DMS 273 (cell line): ENCODE data around the gene AGBL1.

Experiments
- DNase-seq: peaks from one replicate; lab custom pipeline; 2025; ENCODE audit not compliant: unreplicated experiment; lab: John Stamatoyannopoulos, UW

Gene AGBL1

DNA sequence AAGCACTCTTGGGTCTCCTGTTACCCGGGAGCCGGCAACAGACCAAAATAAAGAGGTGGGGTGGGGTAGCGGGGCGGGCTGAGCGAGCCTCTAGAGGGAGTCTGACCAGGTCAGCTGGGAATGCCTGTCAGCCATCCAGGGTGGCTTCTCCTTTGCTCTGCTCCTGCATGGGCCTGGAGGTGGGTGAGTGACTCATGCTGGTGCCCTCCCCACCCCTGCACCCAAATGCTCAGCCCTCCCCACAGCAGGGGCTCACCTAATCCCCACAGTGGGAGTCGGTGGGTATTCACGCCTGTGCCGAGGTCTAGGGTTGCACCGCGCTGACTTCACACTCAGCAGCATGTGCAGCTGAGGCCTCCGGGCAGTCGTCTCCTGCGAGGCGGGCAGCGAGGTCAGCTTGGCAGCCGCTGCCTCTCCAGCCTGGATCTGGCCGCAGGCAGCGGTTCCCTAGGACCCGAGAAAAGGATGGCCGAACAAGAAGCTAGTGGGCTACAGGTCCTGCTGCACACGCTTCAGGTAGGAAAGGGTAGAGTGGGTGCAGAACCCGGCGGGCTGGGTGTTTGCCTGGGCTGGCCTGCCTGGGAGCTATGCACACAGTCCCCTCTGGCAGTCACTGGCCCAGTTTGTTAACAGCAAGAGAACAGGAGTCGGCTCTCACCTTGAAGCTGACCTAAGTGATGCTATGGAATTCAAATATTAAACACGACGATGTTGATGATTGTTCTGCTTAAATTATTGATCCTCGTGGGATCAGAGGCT is at the start of gene AGBL1:
Gene AGBL1 (plus strand): TSS at position 364 of the 759 bp plus-strand sequence.
- no peak for DNase-seq

DNA sequence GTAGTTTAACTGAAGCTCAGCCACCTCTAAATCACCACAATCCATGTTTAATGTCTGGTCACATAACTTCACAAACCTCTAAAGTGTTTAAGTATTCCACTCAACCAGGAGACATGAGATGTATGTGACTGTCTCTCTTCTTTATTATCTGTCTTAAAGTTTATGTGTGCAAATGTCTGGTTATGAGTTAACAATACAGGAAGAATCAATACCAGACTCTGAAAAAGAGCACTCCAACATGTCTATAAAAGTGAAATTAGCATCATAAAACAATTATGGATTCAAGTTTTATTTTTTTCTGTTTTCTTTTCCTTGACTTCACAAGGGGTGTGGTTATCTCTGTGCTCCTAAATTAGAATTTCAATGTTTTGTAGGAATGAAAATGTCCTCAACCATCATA is 44.8 kb upstream of the AGBL1 start:
- DNase-seq: no peak

DNA sequence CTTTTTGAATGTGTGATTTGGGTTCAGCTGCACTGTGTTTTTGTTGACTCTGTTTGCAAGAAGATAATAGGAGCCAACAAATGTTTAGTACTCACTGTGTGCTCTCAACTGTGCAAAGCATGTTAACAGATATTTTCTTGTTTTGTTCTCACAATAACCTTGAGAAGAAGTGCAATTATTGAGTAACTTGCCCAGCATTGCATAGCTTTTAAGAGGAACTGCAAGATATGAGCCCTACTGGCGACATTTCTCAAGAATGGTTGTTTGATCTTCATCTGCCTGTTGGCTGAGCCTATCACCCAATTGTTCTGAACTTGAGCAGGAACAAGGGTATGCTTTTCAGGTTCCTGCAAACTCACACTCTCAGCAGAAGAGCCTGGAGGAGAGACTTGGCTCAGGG is 43.4 kb upstream of the AGBL1 start:
- DNase-seq: no peak

DNA sequence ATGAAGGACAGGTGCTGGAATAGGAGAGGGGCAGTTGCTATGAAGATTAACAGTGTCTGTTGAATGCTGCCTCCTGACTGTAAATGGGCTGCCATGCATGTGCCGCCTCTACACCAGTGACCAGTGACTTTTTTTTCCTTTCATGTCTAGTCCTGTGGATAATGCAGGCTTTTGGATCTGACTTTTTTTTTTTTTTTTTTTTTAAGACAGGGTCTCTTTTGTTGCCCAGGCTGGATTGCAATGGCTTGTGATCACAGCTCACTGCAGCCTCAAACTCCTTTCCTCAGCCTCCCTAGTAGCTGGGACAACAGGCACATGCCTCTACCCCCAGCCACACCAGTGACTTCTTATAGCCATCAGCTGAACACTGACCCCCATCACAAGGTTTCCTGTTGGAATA is 41.2 kb upstream of the AGBL1 start:
- DNase-seq: no peak

DNA sequence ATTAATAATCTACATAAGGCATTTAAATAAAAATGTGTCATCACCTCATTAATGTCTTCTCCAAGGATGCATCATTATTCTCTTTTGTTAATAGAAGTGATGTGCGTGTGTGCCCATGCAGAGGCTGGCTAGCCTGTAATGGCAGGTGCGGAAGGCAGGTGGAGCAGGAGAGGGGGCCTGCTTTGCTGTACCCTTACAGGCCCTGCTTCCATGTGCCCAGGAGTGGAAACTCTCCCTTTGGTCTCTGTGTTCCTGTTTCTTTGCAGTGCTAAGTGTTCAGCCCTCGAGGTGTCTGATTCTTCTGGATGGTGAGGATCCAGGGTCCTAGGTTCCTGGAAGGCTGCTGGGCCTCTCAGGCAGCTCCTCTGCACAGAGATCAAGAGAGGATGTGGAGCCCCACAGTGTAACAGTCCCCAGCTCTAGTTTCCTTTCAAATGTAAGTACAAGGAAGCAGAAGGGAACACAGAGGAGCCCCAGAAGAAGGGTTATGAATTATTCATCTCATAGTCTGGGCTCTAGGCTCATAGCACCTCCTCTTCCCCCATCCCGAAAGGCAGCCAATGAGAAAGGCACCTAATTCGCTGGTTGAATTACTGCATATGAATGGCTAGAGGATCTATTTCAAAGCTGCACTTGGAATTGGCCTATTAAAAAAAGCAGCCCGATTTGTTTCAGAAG is 39.2 kb upstream of the AGBL1 start:
- peak; percentile 22 for DNase-seq

DNA sequence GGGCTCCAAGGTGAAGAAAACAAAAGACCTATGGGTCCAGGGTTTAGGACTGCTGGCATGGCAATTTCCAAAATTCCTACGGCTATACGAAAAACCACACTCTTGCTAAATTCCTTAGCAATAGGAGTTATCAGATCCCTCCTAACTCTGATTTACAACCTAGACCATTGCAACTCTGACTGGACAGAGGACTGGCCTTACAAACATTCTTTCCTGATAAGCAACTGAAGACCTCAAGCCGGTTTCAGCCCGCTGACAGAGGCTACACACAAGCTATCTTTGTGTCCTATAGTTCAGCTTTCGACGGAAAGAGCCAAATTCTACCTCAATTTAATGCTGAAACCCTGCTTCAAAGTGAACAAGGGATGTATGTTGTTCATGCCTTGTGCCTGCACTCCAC is 38.3 kb upstream of the AGBL1 start:
- DNase-seq: no peak

DNA sequence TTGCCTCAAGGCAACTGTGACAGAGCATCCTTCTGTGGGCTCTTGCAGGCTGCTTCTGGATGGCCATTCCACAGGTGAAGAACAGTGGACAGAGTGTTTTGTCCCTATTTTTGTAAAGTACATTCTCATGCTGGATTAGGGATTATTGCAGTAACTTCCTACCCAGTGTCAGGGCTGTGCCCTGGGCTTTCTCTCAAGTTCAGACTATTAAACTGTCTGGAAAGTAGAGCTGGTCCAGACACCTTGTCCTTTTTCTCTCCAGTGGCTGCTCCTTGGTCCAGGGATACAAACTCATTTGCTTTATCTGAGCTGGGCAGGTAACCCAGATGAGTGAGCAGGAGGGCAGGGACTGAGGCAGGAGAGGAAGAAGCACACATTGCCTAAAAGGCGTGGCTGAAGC is 37.4 kb upstream of the AGBL1 start:
- DNase-seq: no peak

DNA sequence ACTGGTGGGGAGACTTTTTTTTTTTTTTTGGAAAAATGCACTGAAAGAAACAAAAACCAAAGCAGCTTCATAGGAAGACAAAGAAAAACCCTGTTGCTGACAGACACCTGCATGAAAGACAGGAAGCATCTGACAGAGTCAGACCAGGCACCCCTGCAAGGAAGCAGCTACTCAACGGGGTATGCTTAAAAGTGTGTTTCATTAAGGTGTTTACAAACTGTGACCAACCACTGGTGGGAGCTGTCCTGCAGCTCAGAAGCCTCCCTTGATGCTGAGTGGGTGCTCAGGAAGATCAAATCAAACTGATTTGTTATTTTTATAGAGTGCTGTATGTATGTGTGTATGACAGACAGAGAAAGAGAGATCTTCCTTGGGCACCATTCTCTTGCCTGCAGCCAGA is 34.7 kb upstream of the AGBL1 start:
- peak; percentile 18 for DNase-seq

DNA sequence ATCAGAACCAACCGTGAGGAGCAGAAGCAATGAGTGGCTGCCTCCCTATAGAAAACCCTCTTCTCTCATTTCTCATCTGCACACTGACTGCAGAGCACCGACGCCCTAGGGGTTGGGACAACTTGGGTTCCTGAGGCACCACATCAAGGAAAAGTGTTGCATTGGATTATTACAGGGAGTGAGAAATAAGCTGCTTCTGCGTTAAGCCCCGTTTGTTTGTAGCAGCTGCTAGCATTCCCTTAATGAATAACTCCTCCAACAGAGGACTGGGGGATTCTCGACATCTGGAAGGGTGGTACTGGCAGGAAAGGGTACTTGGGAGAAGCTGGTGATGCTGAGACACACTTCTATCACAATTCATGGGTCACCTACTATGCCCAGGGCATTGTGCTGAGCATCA is 25.3 kb upstream of the AGBL1 start:
- DNase-seq: no peak

DNA sequence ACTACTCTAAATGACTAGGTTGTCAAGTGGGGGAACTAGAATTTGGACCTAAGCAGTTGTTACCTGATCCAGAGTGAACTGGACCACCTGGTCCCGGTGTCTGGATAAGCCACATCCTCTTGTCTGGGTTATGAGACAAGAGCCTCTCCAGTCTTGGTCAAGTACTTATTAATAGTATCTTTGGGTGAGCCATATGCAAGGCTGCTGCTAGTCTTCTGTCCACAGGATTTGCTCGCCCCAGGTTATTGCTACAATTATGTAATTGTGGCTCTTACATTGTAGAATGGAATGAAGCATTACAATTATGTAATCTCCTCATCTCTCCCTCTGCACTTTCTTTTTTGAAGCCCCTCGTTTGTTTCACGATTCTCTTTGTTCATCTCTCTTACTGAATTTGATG is 24.0 kb upstream of the AGBL1 start:
- DNase-seq: no peak

DNA sequence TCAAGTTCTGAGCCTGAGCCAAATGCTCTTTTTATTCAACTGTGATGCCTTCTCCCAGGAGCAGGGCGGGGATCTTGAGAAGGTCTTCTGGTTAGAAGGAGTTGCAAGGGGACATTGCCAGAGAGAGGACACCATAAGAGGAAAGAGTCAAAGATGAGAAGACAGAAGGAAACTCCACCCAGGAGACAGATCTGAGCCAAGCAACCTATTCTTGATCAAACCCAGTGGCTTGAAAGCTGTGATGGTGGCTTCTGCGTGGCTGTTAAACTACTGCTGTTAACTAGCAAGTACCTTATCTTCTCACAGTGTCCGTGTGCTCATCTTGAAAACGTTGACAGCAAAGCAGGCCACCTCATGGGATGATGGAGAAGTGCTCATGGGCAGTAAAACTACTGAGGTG is 19.8 kb upstream of the AGBL1 start:
- no peak for DNase-seq

DNA sequence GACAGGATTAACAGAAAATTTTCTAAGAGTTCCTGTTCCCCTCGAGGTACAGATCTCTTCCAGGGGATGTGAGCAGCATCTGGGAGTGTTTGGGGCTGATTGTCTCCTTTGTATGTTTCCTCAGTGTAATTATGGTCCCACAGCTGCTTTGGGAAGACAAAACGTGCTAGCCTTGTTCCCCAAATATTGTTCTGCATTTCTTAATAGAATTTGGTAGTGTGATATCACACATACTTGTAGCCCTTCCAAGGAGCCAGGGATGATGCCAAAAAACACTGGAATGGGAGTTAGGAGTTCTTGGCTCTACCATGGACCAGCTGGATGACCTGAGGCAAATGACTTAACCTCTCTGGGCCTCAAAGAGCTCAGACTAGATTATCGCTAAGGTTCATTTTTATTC is 19.0 kb upstream of the AGBL1 start:
- DNase-seq: no peak

DNA sequence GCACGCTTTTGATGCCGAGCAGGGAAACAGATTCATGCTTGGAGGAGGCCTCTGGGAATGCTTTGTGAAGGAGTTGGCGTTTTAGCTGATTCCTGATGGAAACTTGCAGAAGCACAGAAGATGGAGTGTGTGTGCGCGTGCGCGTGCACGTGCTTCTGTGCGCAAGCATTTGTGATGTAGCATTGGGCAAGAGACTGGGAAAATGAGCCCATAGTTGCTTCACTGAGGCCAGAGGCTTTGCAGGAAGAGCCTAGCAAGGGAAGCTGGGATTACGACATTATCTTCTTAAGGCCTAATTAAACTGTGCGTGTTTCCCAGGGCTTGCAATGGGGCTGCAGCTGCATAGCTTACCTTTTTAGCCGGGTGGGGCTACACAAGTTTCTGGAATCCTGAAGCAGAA is 18.1 kb upstream of the AGBL1 start:
- no peak for DNase-seq

DNA sequence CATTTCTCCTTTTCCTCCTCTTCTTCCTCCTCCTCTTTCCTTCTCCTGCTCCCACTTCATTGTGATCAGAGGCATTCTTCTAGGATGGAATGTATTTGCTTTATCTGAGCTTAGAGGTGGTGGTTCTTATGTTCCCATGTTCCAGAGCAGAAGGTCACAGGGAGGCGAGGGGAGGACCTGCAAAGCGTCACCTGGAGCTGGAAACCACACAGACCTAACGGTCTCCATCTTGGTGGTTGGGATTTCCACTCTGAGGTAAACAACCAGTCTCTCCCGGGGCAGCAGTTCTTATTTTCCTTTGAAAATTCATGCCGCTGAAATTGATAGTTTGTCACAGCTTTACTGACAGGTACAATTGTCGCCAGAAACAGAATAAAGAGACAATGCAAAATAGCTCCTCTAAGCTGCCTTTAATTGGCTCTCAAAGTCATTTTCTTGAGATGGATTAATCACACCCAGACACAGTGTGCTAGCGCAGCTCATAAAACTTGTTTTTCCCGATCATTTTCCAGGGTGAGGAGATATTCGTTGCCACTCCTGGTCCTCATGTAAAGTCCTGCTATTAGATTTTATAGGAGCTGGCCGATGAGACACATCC is 16.9 kb upstream of the AGBL1 start:
- DNase-seq: no peak

DNA sequence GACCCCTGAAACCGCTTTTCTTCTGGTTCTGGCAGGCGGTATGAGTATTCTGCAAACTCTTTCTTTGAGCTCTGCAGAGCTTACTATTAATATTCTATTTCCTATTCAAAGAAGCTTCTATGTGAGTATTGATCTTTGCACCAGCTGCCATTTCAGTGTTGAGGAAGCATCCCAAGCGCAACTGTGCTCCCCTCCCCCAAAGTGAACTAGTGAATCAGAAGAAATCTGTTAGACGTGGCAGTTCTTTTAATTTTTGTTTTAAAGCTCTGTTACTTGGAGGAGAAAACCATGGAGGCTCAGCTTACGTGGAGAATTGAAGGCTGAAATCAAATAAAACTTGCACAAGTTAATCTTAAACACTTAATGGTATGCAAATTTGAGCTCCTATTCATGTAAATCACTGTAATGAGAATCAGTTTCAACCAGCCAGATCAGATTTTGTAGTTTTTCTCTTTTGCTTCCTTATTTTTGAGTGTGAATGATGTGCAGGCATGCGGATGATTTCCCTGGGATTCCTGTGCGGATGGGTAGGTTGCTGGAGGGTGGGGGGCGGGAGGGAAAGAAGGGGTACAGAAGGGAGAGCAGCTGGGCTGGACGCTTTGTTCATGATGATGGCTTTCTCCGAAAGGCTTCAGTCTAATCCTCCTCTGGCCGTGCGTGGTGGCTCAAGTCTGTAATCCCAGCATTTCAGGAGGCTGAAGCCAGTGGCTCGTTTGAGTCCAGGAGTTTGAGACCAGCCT is 16.1 kb upstream of the AGBL1 start:
- no peak for DNase-seq

DNA sequence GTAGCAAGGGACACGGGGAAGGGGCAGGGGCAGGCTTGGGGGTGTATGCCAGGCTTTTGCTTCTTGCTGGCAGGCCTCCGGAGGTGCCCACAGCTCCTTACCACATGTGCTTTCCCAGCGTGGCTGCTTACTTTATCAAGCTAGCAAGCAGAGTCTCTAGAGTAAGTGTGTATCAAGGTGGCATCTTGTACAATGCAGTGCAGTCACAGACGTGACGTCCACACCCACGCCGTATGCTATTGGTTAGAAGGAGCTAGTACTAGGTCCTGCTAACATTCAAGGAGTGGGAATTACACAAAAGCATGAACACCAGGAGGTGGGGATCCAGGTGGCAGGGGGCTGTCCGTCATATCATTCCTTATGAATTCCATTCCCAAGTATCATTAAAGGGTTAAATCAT is 15.3 kb upstream of the AGBL1 start:
- no peak for DNase-seq

DNA sequence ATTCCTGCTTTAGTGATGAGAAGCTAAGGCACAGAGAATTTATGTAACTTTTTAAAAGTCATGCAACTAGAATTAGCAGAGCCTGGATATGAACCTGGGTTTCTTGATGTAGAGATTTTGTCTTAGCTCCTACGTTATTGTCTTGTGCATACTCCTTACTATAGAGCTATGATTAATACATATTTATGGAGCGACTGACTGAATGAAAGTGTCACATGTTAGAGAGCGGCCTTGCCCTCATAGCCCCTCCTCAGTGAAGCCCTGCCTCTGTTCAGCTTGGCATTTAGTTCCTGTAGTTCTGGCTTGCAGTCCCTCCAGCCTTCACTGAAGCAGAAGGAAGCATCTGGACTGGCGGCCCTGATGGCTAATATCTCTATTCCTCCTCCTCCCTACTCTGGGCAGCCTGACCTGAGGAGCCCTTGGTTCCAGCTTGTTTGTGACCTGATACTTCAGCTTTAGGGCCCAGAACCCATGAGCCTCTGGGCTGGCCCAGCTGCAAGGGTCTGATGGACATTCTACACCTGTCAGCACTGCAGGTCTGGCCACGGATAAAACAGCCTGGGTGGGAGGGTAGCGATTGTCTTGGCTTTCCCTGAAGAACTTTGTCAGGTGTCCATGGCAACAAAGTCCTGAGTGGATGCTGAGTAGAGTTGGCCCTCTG is 13.4 kb upstream of the AGBL1 start:
- no peak for DNase-seq

DNA sequence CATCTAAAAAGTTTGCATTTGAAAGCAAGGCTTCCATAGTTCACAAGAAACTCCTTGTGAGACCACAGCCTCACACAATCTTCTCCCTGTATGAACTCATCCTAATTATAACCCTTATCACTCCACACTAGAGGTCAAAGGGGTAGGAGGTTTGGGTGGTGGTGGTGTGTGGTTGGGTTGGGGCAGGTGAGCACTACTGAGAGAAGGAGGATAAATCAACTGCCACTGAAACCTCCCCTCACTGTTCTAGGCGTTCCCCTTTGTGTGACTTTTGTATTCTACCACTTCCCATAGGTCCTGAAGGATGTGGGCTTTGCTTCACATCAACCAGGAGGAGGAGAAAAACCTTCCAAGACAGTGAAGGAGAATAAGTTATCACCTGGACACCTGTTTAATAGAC is 6.4 kb upstream of the AGBL1 start:
- DNase-seq: no peak

DNA sequence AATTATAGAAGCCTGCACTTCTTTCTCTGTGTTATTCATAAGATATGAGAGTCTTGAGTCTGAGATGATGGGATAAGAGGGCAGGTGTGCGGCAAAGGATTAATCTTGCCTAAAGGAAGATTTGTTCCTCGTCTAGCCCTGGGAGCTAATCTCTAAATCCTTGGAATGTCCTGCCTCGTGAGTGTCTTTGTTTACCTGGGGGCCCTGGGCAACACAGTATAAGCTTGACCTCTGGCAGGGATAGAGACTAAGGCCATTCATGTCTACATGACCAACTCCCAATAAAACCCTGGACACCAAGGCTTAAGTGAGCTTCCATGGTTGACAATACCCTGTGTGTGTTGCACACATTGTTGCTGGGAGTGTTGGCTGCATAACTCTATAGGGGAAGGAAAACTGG is 3.2 kb upstream of the AGBL1 start:
- DNase-seq: no peak

DNA sequence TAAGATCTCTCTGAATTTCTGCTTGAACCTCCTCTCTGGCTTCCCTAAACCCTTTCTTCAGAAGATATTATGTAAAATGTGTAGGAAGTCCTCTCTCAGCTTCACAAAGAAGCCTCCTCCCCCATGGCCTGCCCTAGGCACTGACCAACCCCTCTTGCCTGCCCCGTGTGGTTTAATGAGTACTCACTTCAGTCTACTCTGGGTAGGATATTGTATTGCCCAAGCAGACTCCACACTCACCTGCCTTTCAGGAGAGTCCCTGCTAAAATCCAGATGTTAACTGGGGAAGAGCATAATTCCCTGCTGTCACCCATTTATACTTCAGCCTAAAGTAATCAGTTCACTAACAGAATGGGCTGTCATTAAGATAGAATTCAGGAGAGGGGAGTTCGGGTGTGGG is 2.6 kb upstream of the AGBL1 start:
- peak; percentile 16 for DNase-seq

DNA sequence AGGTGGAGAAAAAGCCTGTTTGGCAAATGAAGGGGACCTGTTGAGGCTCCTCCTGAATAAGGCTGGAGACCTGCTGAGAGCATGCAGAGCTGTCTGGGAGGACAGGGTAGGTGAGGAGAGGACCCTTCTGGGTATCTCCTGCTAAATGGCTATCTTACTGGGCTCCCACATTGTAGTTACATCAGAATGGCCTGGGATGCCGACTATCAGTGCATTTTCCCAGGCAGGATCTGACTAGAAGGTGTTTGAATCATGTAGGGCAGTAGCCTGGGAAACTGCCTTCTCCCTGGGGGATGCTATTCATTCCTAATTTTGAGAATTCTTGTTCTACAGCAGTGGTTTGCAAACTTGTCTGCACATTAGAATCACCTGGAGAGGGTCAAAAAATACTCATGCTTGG is 631 bp downstream of the AGBL1 start:
- no peak for DNase-seq
